Stimulated activated CD8-positive, alpha-beta memory T cell treated with anti-CD3 and anti-CD28 coated beads, Interleukin-2, amount 100 ng/mL, for 1 hour (primary cell): ENCODE measurements around the gene FSTL4.

ENCODE experiments used
- DNase-seq, 2 donors: peaks; one replicate each; pipeline ENCODE4 v3.0.0-alpha.2; 2020; ENCODE audit warnings: low read depth in 2 of 2

The FSTL4 gene

GRCh38 chr5:133428072-133428660 is 184.2 kb downstream of the FSTL4 start:
- DNase-seq = no peak

- no peak for DNase-seq
Observed at GRCh38 chr5:133427121-133427777, 185.1 kb downstream of the FSTL4 start.

GRCh38 chr5:133426264-133426663 is 186.1 kb downstream of the FSTL4 start:
- DNase-seq = no peak

GRCh38 chr5:133425764-133426163 is 186.6 kb downstream of the FSTL4 start:
- no peak for DNase-seq

GRCh38 chr5:133425222-133425621 is 187.1 kb downstream of the FSTL4 start:
- no peak for DNase-seq

GRCh38 chr5:133423618-133424282 is 188.6 kb downstream of the FSTL4 start:
- peak; percentile 29 to 49 for DNase-seq

GRCh38 chr5:133423011-133423617 is 189.2 kb downstream of the FSTL4 start:
- no peak for DNase-seq

- no peak for DNase-seq
Observed at GRCh38 chr5:133421806-133422205, 190.5 kb downstream of the FSTL4 start.

- DNase-seq = no peak
Observed at GRCh38 chr5:133421394-133421793, 190.9 kb downstream of the FSTL4 start.

- DNase-seq = no peak
Observed at GRCh38 chr5:133420440-133421301, 191.7 kb downstream of the FSTL4 start.

- no peak for DNase-seq
Observed at GRCh38 chr5:133415906-133416305, 196.4 kb downstream of the FSTL4 start.

GRCh38 chr5:133415506-133415905 is 196.8 kb downstream of the FSTL4 start:
- DNase-seq = no peak

GRCh38 chr5:133412661-133413060 is 199.7 kb downstream of the FSTL4 start:
- DNase-seq = no peak

- no peak for DNase-seq
Observed at GRCh38 chr5:133410335-133410828, 202.0 kb downstream of the FSTL4 start.

- DNase-seq = no peak
Observed at GRCh38 chr5:133409210-133409674, 203.1 kb downstream of the FSTL4 start.

- DNase-seq = no peak
Observed at GRCh38 chr5:133408322-133408721, 204.0 kb downstream of the FSTL4 start.

- DNase-seq = no peak
Observed at GRCh38 chr5:133406977-133407632, 205.2 kb downstream of the FSTL4 start.

GRCh38 chr5:133406208-133406976 is 205.9 kb downstream of the FSTL4 start:
- DNase-seq = no peak

GRCh38 chr5:133405275-133406034 is 206.9 kb downstream of the FSTL4 start:
- DNase-seq = no peak
